GM12865 (cell line): ENCODE results near the gene NTN1.

ENCODE experiments used
- DNase-seq: peaks from one replicate; pipeline ENCODE4 v3.0.0; 2010; ENCODE audit warnings: low read depth
- H3K4me3 ChIP-seq: 2 replicates; pipeline ENCODE4 v1.5.1; 2011; ENCODE audit warnings: mild to moderate bottlenecking, low read depth, low read length, control low read depth
- TF ChIP-seq, protein P1 (sequence below): IDR thresholded peaks from 2 replicates; pipeline ENCODE4 v1.5.1; 2011; ENCODE audit warnings: low read length, control low read depth, low read depth, inconsistent platforms; ENCODE audit not compliant: insufficient read depth; ENCODE audit errors: missing control alignments

Gene NTN1

DNA sequence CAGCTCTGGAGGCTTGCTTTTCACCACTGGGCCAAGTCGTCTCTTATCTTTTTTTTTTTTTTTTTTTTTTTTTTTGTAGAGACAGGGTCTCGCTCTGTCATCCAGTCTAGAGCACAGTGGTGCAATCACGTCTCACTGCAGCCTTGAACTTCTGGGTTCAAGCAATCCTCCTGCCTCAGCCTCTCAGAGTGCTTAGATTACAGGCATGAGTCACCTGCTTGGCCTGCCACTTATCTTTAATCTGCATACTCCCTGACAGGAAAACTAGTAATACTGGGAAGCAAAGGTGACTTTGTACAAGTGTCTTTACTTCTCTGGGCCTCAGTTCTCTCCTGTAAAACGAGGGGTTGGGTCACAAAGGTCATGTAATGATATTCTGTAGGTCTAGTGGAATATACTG lies 15.0 kb downstream of the NTN1 start:
- no peak for DNase-seq
- TF ChIP-seq, protein P1, sequence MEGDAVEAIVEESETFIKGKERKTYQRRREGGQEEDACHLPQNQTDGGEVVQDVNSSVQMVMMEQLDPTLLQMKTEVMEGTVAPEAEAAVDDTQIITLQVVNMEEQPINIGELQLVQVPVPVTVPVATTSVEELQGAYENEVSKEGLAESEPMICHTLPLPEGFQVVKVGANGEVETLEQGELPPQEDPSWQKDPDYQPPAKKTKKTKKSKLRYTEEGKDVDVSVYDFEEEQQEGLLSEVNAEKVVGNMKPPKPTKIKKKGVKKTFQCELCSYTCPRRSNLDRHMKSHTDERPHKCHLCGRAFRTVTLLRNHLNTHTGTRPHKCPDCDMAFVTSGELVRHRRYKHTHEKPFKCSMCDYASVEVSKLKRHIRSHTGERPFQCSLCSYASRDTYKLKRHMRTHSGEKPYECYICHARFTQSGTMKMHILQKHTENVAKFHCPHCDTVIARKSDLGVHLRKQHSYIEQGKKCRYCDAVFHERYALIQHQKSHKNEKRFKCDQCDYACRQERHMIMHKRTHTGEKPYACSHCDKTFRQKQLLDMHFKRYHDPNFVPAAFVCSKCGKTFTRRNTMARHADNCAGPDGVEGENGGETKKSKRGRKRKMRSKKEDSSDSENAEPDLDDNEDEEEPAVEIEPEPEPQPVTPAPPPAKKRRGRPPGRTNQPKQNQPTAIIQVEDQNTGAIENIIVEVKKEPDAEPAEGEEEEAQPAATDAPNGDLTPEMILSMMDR, result no peak
- no peak overlapping the region for H3K4me3 ChIP-seq

DNA sequence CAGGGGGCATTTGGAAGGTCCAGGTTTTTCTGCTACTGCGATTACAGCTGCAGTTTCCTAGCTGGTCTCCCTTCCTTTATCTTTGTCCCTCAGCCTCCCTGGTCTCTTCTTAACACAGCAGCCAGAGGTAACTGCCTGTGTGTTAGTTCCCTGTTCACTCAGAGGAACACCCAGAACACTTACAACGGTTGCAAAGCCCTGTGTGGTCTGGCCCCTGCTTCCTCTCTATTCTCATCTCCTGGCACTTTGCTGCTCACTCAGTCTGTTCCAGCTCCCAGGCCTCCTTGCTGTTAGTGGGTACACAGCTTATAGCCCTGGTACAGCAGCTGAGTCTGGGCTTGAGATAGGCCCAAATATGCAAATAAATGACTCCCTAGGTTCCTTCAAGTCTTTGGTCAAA lies 16.4 kb downstream of the NTN1 start:
- TF ChIP-seq, protein P1, result no peak
- no peak overlapping the region for H3K4me3 ChIP-seq
- no peak for DNase-seq

GRCh38 chr17:9038380-9038779 lies 17.1 kb downstream of the NTN1 start:
- DNase-seq, result no peak
- TF ChIP-seq, protein P1, result no peak
- H3K4me3 ChIP-seq, result no peak overlapping the region

DNA sequence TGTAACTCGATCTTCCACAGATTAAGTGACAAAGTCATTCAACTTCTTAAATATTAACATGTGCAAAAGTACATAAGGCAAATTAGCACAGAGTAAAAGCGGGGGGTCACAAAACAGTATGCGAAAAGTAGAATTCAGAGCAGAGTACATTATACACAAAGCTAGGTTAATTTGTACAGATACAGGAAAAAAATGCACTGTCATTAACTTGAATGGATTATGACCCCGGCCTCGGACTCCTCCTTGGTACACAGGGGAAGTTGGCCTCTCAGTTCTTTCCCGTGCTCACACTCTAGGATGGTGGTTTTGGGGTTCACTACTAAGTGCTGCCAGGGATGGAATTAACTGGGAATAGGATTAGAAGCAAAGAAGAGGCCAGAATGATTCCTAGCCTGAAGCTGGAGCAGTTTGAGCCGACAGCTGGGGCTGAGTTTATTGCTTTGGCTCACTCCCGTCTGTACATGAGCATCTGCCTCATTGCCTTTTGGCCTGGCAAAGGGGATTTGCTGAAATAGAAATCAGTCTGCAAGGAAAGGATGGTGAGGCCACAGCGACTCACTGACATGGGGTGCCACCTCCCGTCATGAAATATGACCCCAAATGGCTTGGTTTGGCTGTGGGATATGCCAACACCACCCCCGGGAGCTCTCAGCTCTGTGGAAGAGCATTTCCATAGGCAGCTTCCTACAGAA lies 23.6 kb downstream of the NTN1 start:
- DNase-seq, result no peak
- H3K4me3 ChIP-seq, result no peak overlapping the region
- TF ChIP-seq, protein P1, result no peak

DNA sequence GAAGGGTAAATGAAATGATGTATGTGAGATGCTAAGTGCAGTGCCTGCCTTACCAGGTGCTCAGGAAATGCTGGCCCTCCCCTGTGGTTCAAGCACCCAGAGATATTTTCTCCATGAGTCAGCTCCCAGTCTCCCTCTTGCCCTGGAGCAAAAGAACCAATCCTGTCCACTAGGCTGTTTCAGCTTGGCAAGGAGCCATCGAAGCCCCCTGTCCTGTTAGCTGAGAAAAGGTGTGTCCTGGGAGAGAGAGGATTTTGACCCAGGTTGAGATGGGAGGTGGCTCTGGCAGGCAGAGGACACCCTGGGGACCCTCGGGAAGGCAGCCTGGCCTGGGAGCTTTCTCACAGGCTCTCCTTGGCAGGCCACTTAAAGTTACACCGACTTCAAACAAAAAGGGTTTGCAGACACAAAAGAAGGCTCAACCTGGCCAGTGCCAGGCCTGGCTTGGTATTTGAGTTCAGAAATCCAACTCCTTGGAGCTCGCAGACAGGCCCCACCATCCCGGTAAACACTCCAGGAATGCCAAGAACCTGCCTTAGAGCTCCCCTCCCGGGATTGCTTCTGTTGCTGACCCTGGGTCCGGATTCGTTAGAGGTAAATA lies 29.6 kb downstream of the NTN1 start:
- TF ChIP-seq, protein P1, result no peak
- no peak overlapping the region for H3K4me3 ChIP-seq
- no peak for DNase-seq

GRCh38 chr17:9051561-9051960 lies 30.3 kb downstream of the NTN1 start:
- TF ChIP-seq, protein P1, result no peak
- DNase-seq, result no peak
- no peak overlapping the region for H3K4me3 ChIP-seq

DNA sequence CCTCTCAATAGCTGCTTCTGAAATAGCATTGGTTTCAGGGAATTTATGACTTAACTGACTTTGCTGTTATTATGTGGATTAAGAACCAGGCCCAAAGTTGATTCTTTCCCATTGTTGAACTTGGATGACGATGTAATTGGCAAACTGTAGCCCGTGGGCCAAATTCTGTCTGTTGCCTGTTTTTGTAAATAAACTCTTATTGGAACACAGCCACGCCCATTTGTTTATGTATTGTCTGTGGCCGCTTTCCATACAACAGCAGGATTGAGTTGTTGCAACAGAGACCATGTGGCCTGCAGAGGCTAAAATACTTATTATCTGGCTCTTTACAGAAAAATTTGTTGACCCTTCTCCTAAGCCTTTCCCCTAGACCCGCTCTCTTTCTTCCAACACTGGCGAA lies 31.6 kb downstream of the NTN1 start:
- TF ChIP-seq, protein P1, result no peak
- DNase-seq, result no peak
- H3K4me3 ChIP-seq, result no peak overlapping the region
